Endothelial cell of hepatic sinusoid (primary cell): ENCODE measurements around the gene PUM1.

Experiments used
- in situ Hi-C: cut with HindIII; loops from 2 replicates; pipeline ENCODE4 v1.10.0; 2017; ENCODE audit warnings: low sequenced_read_pairs

Gene PUM1

DNA sequence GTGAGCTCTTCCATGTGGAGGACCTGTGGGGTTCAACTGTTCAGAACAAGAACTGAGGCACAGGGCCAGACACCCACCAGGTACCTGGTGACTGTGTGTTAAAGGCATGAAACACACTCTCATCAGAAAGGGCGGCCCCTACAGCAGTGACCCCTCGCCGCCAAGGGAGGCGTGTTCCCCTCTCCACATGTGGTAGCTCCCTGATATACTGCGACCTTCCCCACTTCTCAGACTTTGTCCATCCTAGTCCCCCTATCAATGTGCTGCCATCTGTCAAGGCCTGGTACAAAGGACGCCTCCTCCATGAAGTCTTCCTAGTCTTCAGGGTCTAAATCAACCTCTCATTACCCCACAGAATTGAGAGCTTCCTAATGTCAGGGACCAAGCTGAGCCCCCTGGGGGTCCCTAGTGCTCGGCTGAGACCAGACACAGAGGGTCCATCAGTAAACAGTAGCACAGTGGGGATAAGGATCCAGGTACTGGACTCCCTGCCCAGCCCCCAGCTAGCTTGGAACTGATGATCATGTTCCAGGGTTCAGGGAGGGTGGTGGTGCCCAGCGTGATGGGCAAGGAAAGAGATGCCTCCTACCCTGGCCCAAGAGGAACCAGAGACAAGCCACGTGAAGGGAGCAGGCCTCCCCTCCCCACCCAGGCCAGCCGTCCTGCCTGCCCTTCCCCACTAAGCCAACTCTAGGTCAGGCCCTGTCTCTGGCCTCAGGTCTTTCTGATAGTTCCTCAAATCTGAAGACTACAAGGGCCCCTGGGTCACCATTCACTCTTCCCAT is 167.3 kb downstream of the PUM1 start:
- in situ Hi-C loops: no loop called here

DNA sequence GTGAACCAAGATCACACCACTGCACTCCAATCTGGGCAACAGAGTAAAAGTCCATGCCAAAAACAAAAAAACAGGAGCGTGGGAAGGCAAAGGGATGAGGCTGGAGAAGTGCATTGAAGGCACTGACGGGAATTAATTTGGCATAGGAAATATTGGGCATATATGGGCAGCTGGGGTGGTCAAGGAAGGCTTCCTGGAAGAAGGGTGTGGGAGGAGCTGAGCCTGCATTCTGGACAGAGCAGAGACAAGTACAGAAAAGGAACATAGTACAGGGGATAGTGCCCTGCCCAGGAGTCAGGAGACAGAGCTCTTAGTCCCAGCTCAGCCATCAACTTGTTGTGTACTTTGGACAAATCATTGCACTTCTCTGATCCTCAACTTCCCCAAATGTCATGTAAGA is 168.6 kb downstream of the PUM1 start:
- in situ Hi-C loops: no loop called here

DNA sequence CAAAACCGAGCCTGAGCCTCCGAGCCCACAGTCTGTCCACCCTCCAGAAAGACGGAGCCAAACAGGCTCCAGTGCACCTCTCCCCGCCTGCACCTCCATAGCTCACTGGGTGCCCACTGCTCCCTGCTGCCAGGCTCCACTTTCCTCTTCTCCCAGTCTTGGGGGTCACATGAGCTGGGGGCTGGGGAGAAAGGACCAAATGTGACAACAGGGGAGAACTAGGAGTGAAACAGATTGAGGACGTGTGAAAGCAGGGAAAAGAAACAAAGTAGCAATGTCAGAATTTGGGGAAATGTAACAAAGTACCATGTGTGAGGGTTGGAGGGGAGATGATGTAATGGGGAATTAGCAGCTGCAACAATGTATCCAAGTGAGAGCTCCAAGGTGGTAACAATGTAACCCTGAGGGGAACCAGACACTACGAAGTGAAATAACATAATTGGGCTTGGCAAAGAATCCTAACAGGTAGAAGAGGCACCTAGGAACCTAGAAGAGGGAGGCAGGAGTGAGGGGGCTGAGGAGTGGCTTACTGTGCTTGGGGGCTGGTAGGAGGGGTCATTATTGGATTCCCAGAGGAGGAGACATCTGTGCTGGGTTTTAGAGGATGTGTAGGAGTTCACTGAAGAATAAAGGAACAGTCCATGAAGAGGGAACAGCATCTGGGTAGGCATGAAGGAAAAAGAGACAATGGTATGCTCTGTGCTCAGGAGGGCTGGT is 169.4 kb downstream of the PUM1 start:
- in situ Hi-C loops: no loop called here

DNA sequence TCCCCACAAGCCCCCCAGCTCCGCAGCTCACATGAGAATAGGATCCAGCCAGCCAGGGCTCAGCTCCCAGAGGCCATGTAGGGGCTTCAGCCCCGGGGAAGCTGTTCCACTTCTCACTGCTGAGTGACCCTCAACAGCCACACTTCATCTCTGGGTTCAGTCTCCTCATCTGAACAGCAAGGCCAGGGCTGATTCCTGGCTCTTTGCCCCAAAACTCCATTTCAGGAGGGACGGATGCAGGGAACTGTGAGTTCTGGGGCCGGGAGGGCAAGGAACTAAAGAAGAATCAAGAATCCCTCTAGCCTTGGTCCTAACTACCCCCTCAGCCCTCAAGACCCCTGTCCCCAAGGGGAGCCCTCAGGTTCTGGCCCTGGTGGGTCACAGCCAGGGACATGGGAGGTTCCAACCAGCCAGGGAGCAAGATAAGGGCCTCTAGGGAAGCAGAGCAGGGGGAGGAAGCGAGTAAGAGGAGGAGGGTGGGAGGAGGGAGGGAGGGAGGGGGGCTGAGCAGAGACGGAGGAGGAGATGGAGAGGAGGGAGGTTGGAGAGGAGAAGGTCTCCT is 170.1 kb downstream of the PUM1 start:
- in situ Hi-C loops: no loop called here

DNA sequence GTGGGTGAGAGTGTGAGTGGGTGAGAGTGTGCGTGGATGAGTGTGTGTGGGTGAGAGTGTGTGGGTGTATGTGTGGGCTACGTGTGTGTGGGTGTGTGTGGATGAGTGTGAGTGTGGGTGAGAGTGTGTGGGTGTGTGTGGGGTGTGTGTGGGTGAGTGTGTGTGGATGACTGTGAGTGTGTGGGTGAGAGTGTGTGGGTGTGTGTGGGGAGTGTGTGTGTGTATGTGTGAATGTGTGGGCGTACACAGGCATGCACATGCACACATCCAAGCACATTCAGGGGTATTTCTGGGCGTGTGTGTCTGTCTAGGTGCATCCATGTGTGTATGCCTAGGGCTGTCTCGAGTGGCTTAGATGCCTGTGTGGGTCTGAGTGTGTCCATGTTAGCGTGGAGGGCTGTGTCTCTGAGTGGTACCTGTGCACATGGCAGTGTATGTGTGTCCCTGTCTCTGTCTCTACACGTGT is 171.0 kb downstream of the PUM1 start:
- in situ Hi-C loops: no loop called here

DNA sequence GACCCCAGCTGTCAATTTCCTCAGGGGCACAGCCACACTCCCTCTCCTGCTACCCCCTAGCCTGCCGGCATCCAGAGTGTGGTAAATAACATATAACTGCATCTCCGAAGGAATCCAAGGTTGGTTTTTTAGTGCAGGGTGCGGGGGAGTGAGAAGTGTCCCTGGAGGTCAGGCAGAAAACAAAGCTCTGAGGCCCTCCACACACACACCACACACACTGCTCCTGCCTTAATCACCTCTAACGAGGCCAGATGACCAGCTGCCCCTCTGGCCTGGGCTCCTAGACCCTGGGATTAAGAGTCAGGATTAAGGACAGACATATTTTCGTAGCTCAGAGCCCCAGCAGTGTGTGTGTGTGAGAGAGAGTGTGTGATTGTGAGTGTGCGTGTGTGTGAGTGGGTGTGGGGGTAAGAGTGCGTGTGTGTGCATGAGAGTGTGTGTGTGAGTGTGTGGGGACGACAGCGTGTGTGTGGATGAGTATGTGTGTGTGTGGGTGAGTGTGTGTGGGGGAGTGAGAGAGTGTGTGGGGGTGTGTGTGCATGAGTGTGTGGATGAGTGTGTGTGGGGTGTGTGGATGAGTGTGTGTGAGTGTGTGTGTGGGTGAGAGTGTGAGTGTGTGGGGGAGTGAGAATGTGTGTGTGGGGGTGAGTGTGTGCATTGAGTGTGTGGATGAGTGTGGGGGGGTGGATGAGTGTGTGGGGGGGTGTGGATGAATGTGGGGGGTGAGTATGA is 171.6 kb downstream of the PUM1 start:
- in situ Hi-C loops: no loop called here

DNA sequence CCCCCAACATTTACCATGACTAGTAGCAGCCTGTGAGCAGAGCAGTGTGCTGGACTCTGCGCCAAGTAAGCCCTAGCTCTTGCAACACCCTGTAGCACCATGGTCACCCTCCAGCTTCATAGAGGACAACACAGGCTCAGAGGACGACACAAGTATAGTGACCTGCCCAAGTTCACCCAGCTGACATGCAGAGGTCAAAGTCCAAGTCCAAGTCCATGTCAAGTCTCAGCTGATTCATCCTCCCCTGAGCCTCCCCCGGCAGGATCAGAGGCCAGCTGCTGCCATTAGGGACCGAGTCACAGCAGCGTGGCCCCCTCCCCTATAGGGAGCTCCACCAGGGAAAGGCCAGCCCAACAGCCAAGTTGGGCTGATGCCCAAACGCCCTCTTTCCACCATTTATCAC is 172.8 kb downstream of the PUM1 start:
- in situ Hi-C loops: no loop called here

DNA sequence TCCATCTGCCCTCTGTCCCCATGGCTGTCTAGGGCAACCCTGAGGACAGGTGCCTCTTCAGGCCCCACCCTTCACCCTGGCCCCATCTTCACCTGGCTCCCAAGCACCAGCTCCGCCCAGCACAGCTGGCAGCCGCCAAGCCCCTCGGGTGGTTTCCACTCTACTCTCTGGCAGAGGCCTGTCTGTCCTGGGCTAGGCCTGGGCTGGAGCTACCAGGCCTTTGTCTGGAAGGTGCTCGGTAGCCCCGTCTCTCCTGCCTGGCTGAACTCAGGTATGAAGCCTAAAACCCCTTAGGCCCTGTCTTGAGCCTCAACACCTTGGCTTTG is 174.3 kb downstream of the PUM1 start:
- in situ Hi-C loops: no loop called here

DNA sequence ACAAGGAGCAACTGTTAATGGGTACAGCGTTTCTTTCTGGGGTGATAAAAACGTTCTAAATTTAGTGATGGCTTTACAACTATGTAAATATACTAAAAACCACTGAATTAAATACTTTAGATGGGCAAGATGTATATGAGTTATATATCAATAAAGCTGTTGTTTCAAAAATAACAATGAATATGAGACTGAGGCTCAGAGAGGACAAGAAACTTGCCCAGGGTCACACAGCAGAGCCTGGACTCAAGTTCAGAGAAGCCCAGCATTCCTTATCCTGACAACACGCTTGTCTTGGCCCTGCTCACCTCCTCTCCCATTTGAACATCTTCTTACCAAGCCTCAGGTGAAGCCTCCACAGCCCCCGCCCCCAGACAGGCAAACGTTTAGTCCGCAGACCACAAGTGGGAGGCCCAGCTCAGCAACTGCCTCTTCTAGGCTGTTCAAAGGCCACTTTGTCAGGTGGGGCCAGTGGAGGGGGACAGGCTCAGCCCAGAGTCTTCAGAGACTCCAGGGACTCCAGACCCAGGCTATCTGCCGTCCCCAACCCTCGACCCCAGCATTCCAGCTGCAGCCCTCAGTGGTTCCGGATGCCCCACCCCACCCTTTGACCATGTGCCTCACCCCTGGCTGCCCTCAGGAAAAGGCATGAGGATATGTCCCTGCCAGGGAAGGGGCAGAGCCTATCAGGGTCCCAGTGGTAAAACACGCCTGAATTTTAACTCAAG is 174.9 kb downstream of the PUM1 start:
- in situ Hi-C loops: no loop called here

DNA sequence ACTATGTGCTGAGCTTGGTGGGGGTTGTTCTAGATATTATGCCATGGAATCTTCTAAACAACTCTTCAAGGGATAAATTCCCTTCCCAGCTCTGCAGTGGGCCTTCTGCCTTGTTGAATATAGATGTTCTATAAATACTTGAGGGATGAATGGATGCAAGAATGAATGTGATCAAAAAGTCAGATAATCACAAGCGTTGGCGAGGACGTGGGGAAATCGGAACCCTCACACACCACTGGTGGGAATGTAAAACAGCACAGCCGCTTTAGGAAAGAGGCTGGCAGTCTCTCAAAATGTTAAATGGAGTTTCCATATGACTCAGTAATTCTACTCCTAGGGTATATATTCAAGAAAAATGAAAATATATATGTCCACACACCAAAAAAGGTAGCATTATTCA is 176.0 kb downstream of the PUM1 start:
- in situ Hi-C loops: no loop called here

DNA sequence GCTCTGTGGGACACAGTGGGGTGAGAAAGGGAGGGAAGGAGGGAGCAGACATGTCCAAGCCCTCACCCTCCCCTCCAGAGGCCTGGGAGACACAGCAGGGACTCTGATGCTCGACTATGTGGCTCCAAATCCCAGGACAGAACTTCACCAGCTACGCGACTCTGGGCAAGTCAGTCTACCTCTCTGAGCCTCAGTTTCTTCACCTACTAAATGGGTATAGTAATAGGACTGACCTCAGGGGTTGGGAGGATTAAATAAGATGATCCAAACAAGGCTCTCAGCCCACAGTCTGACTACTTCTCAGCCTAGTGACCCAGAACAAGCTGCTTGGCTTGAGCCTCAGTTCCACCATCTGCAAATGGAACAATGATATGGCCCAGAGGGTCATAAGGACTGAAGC is 176.5 kb downstream of the PUM1 start:
- in situ Hi-C loops: no loop called here

DNA sequence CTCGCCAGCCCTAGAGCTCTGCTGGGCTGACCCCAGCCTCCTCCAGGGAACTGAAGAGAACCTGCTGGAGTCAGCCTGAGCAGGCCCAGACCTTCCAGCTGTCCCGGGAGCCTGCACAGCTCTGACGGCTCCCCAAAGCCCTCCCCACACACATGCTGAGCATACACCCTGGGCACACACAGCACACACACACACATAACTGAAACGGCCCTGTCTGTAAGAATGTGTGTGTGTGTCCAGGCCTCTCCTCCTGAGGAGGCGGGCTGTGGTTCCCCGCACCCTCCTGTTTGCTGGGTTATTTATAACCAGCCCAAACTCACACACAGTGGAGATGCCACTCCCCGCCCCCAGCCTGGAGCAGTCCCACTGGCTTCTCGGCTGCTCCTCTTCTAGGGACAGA is 177.1 kb downstream of the PUM1 start:
- in situ Hi-C loops: no loop called here

DNA sequence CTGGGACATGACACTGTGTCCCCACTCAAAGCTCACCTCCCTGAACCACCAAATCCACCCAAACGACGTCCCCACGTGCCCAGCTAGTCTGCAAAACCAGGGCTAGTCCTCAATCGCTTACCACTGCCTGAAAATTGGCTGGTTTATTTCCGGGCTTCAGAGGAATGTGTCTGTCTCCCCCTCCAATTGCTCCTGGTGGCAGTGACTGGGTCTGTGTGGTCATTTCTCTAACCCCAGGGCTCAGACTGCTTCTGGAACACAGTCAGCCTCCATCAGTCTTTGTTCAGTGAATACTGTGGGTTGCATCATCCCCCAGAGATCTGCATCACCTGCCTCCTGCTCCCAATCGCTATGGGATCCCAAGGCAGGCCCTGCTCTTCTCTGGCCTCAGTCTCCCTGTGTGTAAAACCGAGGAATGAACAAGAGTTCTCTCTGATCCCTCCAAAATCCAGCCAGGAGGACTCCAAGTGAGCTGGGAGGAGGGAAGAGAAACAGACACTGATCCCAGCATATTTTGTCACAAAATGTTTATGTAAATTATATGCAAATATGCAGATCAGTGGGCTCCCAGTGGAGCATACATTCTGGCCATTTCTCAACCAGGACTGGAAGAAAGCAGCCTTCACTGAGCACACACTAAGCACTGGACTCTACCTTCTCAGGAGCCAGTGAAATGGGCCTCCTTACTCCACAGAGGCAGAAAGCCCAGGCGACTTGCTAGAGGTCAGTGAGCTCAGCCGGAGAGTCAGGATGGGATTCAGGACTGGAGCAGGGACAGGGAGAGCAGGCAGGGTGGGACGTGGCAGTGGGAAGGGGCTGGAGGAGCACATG is 177.8 kb downstream of the PUM1 start:
- in situ Hi-C loops: no loop called here

DNA sequence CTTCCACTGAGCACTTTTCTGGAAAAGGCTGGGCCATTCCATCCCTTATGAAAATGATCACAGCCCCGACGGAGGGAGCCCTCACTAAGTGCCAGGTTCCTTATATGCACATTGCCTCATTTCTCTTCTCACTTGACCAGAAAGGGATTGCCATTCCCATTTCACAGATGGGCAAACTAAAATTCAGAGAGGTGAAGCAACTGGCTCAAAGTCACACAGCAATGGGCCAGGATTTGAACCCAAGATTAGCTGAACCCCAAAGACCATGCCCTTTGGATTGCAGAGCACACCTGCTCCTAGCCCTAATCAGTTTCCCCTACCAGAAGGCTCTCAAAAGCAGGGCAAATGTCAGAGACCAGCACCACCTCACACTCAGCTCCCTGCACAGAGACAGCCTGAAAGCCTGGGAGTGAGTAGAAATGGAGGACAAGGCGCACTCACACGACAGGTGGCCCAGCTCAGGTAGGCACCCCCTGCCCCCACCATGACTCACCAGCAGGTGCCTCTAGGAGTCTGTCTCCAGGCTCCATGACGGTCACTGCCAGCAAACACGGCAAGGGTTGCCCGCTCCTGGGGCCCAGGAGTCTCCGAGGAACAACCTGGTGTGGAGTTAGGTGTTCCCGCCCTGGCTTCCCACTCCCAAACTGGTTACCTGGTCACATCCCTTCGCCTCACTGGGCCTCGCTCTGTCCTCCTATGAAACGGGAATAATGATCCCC is 178.6 kb downstream of the PUM1 start:
- in situ Hi-C loops: no loop called here

DNA sequence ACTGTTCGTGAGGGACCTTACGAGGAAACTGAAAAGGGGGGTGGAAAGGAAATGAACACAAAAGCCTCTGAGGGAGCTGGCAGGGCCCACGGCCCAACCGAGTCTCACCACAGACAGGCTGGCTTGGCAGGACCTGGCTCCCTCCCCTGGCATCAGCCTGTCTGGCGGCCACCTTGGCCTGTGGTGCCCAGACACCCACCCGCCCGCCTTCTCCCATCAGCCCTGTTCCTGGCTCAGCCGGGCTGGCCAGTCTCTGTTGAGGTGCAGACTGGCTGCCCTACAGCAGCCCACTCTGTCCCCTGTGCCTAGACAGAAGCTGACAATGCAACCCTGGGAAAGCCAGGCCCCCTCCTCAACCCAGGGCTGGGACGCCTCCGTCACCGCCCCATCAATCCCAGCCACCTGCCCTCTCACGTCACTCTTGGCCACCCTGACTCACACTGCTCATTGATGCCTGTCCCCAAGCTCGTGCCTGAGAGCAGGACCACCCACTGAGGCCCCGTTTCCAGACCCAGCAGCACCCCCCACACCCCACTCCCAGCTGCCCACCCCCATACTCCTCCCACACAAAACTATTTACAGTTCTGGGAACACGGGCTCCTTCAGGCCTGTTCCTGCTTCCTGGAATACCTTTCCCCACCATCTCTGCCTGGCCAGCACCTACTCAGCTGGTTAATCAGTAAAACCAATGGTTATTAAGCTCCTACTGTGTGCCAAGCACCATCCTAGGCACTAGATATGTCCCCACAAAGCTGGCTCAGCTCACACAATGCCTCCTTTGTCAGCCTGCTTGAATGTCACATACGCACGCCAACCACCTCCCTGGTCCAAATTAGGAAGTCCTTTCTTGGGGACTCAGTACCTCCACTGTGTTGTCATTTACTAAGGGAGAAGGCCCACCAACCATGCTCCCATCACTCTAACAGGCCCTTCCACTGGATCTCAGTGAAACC is 179.7 kb downstream of the PUM1 start:
- in situ Hi-C loops: no loop called here

DNA sequence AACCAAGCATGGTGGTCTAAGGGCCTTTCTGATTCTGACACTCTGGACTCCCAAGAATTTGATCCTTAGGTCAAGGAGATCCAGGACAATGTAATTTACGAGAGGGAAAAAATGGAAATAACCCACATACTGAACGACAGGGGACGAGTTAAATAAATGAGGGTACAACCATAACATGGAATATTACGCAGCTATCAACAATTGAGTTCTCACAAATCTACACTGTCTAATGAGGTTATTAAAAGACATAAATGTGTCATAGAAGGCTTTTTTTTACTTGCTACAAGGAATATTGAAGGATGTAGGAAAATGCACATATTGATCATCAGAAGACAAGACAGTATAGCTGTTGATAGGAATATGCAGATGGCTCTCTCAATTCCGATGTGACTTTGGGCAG is 180.8 kb downstream of the PUM1 start:
- in situ Hi-C loops: no loop called here

DNA sequence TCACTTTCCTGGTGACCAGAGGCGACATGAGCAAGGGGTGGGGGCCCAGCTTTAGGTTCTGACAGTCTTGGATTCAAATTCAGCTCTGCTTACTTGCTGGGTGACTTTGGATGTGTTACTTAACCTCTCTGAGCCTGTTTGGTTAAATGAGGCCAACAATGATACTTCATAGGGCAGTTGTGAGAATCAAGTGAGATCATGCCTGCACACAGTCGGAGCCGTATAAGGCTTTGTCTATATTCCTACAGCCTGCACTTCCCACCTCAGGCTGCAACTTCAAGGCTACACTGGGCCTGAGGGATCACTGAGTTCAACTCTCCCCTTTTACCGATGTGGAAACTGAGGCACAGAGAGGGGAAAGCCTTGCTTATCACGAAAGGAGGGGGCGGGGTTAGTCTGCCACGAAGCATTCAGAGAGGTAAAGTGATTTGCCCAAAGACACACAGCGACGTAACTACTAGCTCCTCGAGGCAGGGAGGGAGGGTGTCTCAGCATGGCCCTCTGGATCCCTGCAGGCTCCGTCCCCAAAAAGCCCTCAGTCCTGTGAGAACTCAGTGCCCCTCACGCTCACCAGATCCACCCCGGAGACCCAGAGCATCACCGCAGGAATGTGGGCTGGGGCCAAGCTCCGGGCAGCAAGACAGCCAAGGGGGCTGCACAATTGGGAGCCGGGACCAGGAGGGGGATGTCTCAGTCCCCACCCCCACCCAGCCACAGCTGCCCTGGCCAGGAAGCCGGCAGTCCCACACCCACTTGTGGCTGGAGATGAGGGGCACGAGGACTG is 181.9 kb downstream of the PUM1 start:
- in situ Hi-C loops: no loop called here
